Measurements from ENCODE around the gene ERBB2.
A peak's percentile ranks its signal among the peaks of the same experiment; 100 is the strongest.
"Not testable (repeated sequence)": the region's sequence is repeated elsewhere in the genome, so short reads cannot be mapped to it uniquely, and the experiment has no call there.

ERBB2 gene

DNA sequence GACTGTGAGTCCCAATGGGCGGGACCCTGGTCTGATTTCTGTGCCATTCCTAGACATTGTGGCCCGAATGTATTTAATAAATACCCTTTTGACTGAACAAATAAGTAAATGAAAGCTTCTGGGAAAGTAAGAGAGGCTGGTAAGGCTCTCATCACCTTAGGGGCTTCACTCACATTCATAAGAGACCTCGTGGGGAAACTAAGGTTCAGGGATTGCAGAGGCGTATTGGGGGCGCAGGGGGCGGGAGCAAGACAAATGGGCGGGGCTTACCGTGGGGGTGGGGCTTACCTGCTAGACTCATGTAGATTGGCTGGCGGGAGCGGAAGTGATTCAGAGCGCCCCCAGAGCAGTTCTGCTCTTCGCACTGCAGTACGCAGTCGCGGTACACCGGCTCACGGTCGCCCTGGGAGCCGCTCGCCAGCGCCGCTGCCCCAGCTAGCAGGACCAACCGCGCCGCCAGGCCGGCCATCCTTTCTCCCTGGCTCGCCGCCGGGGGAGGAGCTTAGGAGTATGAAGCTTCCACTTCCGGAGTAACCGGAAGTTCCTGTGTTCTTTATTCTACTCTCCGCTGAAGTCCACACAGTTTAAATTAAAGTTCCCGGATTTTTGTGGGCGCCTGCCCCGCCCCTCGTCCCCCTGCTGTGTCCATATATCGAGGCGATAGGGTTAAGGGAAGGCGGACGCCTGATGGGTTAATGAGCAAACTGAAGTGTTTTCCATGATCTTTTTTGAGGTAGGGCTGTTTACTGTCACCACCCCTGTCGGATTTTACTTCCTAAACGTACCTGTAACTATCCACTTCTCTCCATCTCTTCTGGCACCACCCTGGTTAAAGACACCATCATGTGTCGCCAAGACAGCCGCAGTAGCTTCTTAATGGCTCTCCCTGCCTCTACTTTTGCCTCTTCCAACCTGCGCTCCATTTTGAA, 12.1 kb upstream of the ERBB2 start, which contains the start of gene PGAP3:
Gene PGAP3 (minus strand): TSS at position 512 of the 929 bp plus-strand sequence. CDS start 43 bp downstream, at position 469.
- peak within 1 kb of the TSS; percentile 94 for H3K9ac ChIP-seq (ENCODE audit: low read depth, low read length)
- no peaks in the 10 kb centered on the region for H3K36me3 ChIP-seq (ENCODE audit: control insufficient read depth, insufficient read depth, low read length)
- peak within 1 kb of the TSS; percentile 87 for H3K4me3 ChIP-seq (ENCODE audit: low read depth, low read length)
- H3K4me1 ChIP-seq (ENCODE audit: control insufficient read depth, insufficient read depth, low read length), result peaks cover 11% of the 10 kb centered on the region
- no peaks in the 10 kb centered on the region for H3K27me3 ChIP-seq (ENCODE audit: control insufficient read depth, insufficient read depth, low read length)
- no peaks in the 10 kb centered on the region for H3K9me3 ChIP-seq (ENCODE audit: control insufficient read depth, insufficient read depth, low read length)

GRCh38 chr17:39688475-39688835, 11.4 kb upstream of the ERBB2 start:
- Histone ChIP-seq H3K27me3 (ENCODE audit: control insufficient read depth, insufficient read depth, low read length) (no peaks in the 10 kb centered on the region), H3K4me3 (ENCODE audit: low read depth, low read length) (peak overlapping the region; percentile 87), H3K9ac (ENCODE audit: low read depth, low read length) (peak overlapping the region; percentile 94), H3K9me3 (ENCODE audit: control insufficient read depth, insufficient read depth, low read length) (no peaks in the 10 kb centered on the region), H3K36me3 (ENCODE audit: control insufficient read depth, insufficient read depth, low read length) (no peaks in the 10 kb centered on the region), H3K4me1 (ENCODE audit: control insufficient read depth, insufficient read depth, low read length) (peaks cover 11% of the 10 kb centered on the region)

GRCh38 chr17:39688945-39689344, 10.9 kb upstream of the ERBB2 start:
- H3K4me3 ChIP-seq (ENCODE audit: low read depth, low read length), result peak overlapping the region; percentile 87

DNA sequence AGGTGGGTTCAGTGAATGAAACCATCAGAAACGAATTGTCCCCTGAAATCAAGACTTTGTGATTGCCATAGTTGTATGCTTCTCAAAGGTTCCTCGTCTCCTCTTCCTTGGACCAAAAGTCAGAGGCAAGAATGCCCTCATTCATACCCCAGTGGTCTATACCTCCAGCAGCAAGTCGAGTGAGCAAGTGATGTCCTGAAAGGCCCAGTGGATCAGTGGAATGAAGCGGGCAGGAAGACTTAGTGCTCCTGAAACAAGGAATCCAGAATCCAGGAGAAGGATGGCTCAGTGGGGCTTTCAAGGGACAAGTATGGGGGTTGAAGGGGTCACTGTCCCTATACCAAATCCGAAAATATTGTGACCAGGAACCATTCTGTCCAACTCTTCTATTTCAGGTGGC, 5.3 kb upstream of the ERBB2 start:
- H3K9me3 ChIP-seq (ENCODE audit: control insufficient read depth, insufficient read depth, low read length), result no peaks in the 10 kb centered on the region
- peaks cover 15% of the 10 kb centered on the region for H3K4me1 ChIP-seq (ENCODE audit: control insufficient read depth, insufficient read depth, low read length)
- no peak overlapping the region for H3K4me3 ChIP-seq (ENCODE audit: low read depth, low read length)
- no peaks in the 10 kb centered on the region for H3K36me3 ChIP-seq (ENCODE audit: control insufficient read depth, insufficient read depth, low read length)
- H3K27me3 ChIP-seq (ENCODE audit: control insufficient read depth, insufficient read depth, low read length), result no peaks in the 10 kb centered on the region
- peak overlapping the region; percentile 50 for H3K9ac ChIP-seq (ENCODE audit: low read depth, low read length)

More at GRCh38 chr17:39688945-39689344, 10.9 kb upstream of the ERBB2 start:
- Histone ChIP-seq H3K9ac (ENCODE audit: low read depth, low read length) (peak overlapping the region; percentile 94), H3K27me3 (ENCODE audit: control insufficient read depth, insufficient read depth, low read length) (no peaks in the 10 kb centered on the region), H3K9me3 (ENCODE audit: control insufficient read depth, insufficient read depth, low read length) (no peaks in the 10 kb centered on the region), H3K36me3 (ENCODE audit: control insufficient read depth, insufficient read depth, low read length) (no peaks in the 10 kb centered on the region), H3K4me1 (ENCODE audit: control insufficient read depth, insufficient read depth, low read length) (peaks cover 11% of the 10 kb centered on the region)

DNA sequence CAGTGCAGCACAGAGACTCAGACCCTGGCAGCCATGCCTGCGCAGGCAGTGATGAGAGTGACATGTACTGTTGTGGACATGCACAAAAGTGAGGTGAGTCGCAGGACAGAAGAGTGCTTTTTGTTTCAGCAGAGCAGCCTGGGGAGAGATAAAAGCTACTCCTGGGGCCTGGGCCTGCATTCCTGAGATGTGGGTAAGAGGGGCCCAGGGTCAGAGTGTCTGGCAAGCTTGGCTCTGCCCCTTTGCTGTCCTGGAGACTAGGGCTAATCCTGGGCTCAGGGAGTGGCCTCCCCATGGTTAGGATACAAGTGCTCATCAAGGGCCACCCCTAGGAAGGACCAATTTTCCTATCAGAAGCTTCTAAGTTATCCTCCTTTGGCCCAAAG, 4.8 kb upstream of the ERBB2 start:
- Histone ChIP-seq H3K4me3 (ENCODE audit: low read depth, low read length) (no peak overlapping the region), H3K9ac (ENCODE audit: low read depth, low read length) (peak overlapping the region; percentile 50), H3K27me3 (ENCODE audit: control insufficient read depth, insufficient read depth, low read length) (no peaks in the 10 kb centered on the region), H3K9me3 (ENCODE audit: control insufficient read depth, insufficient read depth, low read length) (no peaks in the 10 kb centered on the region), H3K36me3 (ENCODE audit: control insufficient read depth, insufficient read depth, low read length) (no peaks in the 10 kb centered on the region), H3K4me1 (ENCODE audit: control insufficient read depth, insufficient read depth, low read length) (peaks cover 13% of the 10 kb centered on the region)

GRCh38 chr17:39696731-39697130, 3.1 kb upstream of the ERBB2 start:
- Histone ChIP-seq H3K36me3 (ENCODE audit: control insufficient read depth, insufficient read depth, low read length) (no peaks in the 10 kb centered on the region), H3K9me3 (ENCODE audit: control insufficient read depth, insufficient read depth, low read length) (no peaks in the 10 kb centered on the region), H3K4me1 (ENCODE audit: control insufficient read depth, insufficient read depth, low read length) (peaks cover 13% of the 10 kb centered on the region), H3K9ac (ENCODE audit: low read depth, low read length) (no peak overlapping the region), H3K27me3 (ENCODE audit: control insufficient read depth, insufficient read depth, low read length) (no peaks in the 10 kb centered on the region), H3K4me3 (ENCODE audit: low read depth, low read length) (no peak overlapping the region)

- Histone ChIP-seq H3K4me3 (ENCODE audit: low read depth, low read length) (no peak overlapping the region), H3K36me3 (ENCODE audit: control insufficient read depth, insufficient read depth, low read length) (no peaks in the 10 kb centered on the region), H3K27me3 (ENCODE audit: control insufficient read depth, insufficient read depth, low read length) (no peaks in the 10 kb centered on the region), H3K4me1 (ENCODE audit: control insufficient read depth, insufficient read depth, low read length) (peaks cover 18% of the 10 kb centered on the region), H3K9ac (ENCODE audit: low read depth, low read length) (no peak overlapping the region), H3K9me3 (ENCODE audit: control insufficient read depth, insufficient read depth, low read length) (no peaks in the 10 kb centered on the region)
These were observed 1.9 kb upstream of the ERBB2 start for GRCh38 chr17:39697961-39698360.

GRCh38 chr17:39699157-39699817, 577 bp upstream of the ERBB2 start:
- not testable (repeated sequence) for H3K9me3 ChIP-seq (ENCODE audit: control insufficient read depth, insufficient read depth, low read length); H3K36me3 ChIP-seq (ENCODE audit: control insufficient read depth, insufficient read depth, low read length); H3K27me3 ChIP-seq (ENCODE audit: control insufficient read depth, insufficient read depth, low read length)
- peak overlapping the region; percentile 81 for H3K9ac ChIP-seq (ENCODE audit: low read depth, low read length)
- H3K4me3 ChIP-seq (ENCODE audit: low read depth, low read length), result peak overlapping the region; percentile 90
- peaks cover 27% of the 10 kb centered on the region for H3K4me1 ChIP-seq (ENCODE audit: control insufficient read depth, insufficient read depth, low read length)

DNA sequence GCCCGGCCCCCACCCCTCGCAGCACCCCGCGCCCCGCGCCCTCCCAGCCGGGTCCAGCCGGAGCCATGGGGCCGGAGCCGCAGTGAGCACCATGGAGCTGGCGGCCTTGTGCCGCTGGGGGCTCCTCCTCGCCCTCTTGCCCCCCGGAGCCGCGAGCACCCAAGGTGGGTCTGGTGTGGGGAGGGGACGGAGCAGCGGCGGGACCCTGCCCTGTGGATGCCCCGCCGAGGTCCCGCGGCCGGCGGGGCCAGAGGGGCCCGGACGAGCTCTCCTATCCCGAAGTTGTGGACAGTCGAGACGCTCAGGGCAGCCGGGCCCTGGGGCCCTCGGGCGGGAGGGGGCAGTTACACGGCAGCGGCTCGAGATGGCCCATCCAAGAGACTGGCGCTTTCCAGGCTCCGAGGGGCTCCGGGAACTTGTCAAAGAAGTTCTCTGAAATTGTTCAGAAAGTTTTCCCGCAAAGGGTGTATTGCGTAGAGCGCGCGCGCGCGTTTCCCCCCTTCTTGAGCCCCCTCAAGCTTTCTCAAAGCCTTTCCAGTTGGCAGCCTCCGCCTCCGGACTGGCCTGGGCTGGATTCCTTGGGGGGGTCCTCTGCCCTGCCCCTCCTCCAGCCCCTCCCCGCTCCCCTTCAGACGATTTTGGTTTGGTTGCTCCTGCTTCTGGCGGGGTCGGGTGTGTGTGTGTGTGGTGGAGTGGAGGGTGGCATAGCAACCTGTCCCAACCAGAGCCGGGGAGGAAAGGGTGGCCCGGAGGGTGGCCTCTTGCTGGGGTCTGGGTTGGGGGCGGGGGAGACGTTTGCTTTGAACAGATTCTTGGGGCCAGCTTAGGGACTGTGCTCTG, 504 bp downstream of the ERBB2 start:
- Histone ChIP-seq H3K9me3 (ENCODE audit: control insufficient read depth, insufficient read depth, low read length) (no peaks in the 10 kb centered on the region), H3K4me1 (ENCODE audit: control insufficient read depth, insufficient read depth, low read length) (peaks cover 31% of the 10 kb centered on the region), H3K36me3 (ENCODE audit: control insufficient read depth, insufficient read depth, low read length) (no peaks in the 10 kb centered on the region), H3K4me3 (ENCODE audit: low read depth, low read length) (peak overlapping the region; percentile 90), H3K9ac (ENCODE audit: low read depth, low read length) (peak overlapping the region; percentile 87), H3K27me3 (ENCODE audit: control insufficient read depth, insufficient read depth, low read length) (no peaks in the 10 kb centered on the region)

- peak overlapping the region; percentile 90 for H3K4me3 ChIP-seq (ENCODE audit: low read depth, low read length)
- H3K27me3 ChIP-seq (ENCODE audit: control insufficient read depth, insufficient read depth, low read length), result no peaks in the 10 kb centered on the region
- peaks cover 34% of the 10 kb centered on the region for H3K4me1 ChIP-seq (ENCODE audit: control insufficient read depth, insufficient read depth, low read length)
These were observed 1.3 kb downstream of the ERBB2 start for GRCh38 chr17:39701012-39701783.

More at GRCh38 chr17:39701012-39701783, 1.3 kb downstream of the ERBB2 start:
- Histone ChIP-seq H3K9ac (ENCODE audit: low read depth, low read length) (peak overlapping the region; percentile 41), H3K9me3 (ENCODE audit: control insufficient read depth, insufficient read depth, low read length) (no peaks in the 10 kb centered on the region), H3K36me3 (ENCODE audit: control insufficient read depth, insufficient read depth, low read length) (peaks cover 7% of the 10 kb centered on the region)
